Measurements from ENCODE around the gene METAP1D.

DNA sequence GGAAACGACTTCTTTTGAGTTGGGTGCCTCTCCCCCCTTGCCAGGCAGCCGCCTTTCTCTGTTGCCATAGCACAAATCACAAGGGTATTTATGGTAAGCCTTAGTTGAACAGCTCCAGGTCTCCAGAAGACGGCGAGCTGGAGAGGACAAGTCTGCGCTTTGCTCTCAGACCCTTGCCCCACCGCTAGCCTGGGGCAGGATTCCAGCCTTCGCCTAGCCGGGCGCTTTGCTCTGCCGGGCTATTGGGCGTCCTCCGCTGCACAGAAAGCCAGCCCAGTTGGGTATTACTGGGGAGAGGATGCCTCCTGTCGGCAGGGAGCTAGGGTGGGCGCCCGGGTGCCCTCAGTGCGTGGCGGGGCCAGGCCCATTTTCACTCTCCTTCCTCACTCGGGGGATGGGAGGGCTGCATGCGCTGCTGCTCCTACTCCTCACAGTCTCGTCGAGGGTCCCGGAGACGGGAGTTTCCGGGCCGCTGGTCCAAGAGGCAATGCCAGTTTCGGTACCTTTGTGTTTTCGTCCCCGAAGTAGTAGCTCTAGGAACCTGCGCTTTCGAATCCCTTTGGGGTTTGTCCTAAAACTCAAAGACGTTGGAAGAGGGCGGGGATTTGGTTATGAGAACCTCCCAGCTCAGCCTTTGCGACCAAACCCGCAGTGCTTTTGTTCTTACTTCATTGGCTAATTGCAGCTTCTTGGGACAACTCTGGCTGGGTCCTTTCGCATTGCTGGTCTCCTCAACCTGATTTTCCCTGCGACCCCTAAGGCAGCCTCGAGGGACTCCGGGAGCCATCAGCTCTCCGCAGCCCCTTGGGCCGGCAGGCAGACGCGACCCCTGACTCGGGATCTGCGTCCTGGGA, 106.6 kb downstream of the METAP1D start:
- TF ChIP-seq, protein P1, sequence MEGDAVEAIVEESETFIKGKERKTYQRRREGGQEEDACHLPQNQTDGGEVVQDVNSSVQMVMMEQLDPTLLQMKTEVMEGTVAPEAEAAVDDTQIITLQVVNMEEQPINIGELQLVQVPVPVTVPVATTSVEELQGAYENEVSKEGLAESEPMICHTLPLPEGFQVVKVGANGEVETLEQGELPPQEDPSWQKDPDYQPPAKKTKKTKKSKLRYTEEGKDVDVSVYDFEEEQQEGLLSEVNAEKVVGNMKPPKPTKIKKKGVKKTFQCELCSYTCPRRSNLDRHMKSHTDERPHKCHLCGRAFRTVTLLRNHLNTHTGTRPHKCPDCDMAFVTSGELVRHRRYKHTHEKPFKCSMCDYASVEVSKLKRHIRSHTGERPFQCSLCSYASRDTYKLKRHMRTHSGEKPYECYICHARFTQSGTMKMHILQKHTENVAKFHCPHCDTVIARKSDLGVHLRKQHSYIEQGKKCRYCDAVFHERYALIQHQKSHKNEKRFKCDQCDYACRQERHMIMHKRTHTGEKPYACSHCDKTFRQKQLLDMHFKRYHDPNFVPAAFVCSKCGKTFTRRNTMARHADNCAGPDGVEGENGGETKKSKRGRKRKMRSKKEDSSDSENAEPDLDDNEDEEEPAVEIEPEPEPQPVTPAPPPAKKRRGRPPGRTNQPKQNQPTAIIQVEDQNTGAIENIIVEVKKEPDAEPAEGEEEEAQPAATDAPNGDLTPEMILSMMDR (IDR thresholded peaks at IDR 0.05), result no peak
- no peak for TF ChIP-seq EP300 (IDR thresholded peaks at IDR 0.05)
